ENCODE results near the gene PRSS56. TPM values are rescaled to one million over a fixed set of nuclear protein-coding genes. Genes with fewer than 3 reads are reported as not detected.
A peak's percentile ranks its signal among the peaks of the same experiment; 100 is the strongest.

PRSS56 gene
- total RNA-seq, 3 donors from 2014 or later, result not detected

GRCh38 chr2:232522623-232523401, 2.6 kb downstream of the PRSS56 start:
- intact Hi-C loops (cut with DNase I; ENCODE audit: low total_unique reads), result no loop called here
- Histone ChIP-seq H3K27ac (no peak overlapping the region), H3K9me3 (no peaks in the 10 kb centered on the region), H3K27me3 (peaks cover 11 to 67% of the 10 kb centered on the region in 2 donors), H3K36me3 (no peaks in the 10 kb centered on the region), H3K4me1 (peaks cover 0 to 3% of the 10 kb centered on the region in 2 donors), H3K4me3 (peak overlapping the region in 2 of 3 donors; percentile 33 to 53)
- no peak for TF ChIP-seq CTCF (IDR thresholded peaks at IDR 0.05)
- TF ChIP-seq POLR2AphosphoS5 (IDR thresholded peaks at IDR 0.05), result no peak
- no peak for TF ChIP-seq POLR2A (IDR thresholded peaks at IDR 0.05)
- DNase-seq (ENCODE audit: low spot score in 2 of 2), result no peak

GRCh38 chr2:232523402-232523681, 3.2 kb downstream of the PRSS56 start:
- Histone ChIP-seq H3K9me3 (no peaks in the 10 kb centered on the region), H3K36me3 (no peaks in the 10 kb centered on the region), H3K4me3 (peak overlapping the region in 2 of 3 donors; percentile 42 to 61), H3K27ac (no peak overlapping the region), H3K4me1 (peaks cover 0 to 3% of the 10 kb centered on the region in 2 donors), H3K27me3 (peaks cover 11 to 67% of the 10 kb centered on the region in 2 donors)
- no peak for DNase-seq (ENCODE audit: low spot score in 2 of 2)
- no peak for TF ChIP-seq CTCF (IDR thresholded peaks at IDR 0.05)
- no peak for TF ChIP-seq POLR2A (IDR thresholded peaks at IDR 0.05)
- TF ChIP-seq POLR2AphosphoS5 (IDR thresholded peaks at IDR 0.05), result no peak
- intact Hi-C loops (cut with DNase I; ENCODE audit: low total_unique reads), result no loop called here

GRCh38 chr2:232523682-232524597, 3.8 kb downstream of the PRSS56 start:
- peak overlapping the region; percentile 18 to 61 (median 42) for H3K4me3 ChIP-seq
- intact Hi-C loops (cut with DNase I; ENCODE audit: low total_unique reads), result no loop called here
- no peak overlapping the region for H3K27ac ChIP-seq
- H3K36me3 ChIP-seq, result no peaks in the 10 kb centered on the region
- peaks cover 0 to 3% of the 10 kb centered on the region in 2 donors for H3K4me1 ChIP-seq
- no peaks in the 10 kb centered on the region for H3K9me3 ChIP-seq
- no peak for DNase-seq (ENCODE audit: low spot score in 2 of 2)
- H3K27me3 ChIP-seq, result peaks cover 11 to 67% of the 10 kb centered on the region in 2 donors
- TF ChIP-seq POLR2A (IDR thresholded peaks at IDR 0.05), result no peak
- no peak for TF ChIP-seq CTCF (IDR thresholded peaks at IDR 0.05)
- TF ChIP-seq POLR2AphosphoS5 (IDR thresholded peaks at IDR 0.05), result no peak

- H3K9me3 ChIP-seq, result no peaks in the 10 kb centered on the region
- H3K27me3 ChIP-seq, result peaks cover 11 to 61% of the 10 kb centered on the region in 2 donors
- no peak overlapping the region for H3K4me3 ChIP-seq
- H3K36me3 ChIP-seq, result no peaks in the 10 kb centered on the region
- no peak for DNase-seq (ENCODE audit: low spot score in 2 of 2)
- TF ChIP-seq POLR2A (IDR thresholded peaks at IDR 0.05) (no peak), POLR2AphosphoS5 (IDR thresholded peaks at IDR 0.05) (no peak), CTCF (IDR thresholded peaks at IDR 0.05) (no peak)
- peaks cover 0 to 3% of the 10 kb centered on the region in 2 donors for H3K4me1 ChIP-seq
- intact Hi-C loops (cut with DNase I; ENCODE audit: low total_unique reads), result no loop called here
- H3K27ac ChIP-seq, result no peak overlapping the region
Observed at GRCh38 chr2:232524771-232525170, 4.6 kb downstream of the PRSS56 start.

DNA sequence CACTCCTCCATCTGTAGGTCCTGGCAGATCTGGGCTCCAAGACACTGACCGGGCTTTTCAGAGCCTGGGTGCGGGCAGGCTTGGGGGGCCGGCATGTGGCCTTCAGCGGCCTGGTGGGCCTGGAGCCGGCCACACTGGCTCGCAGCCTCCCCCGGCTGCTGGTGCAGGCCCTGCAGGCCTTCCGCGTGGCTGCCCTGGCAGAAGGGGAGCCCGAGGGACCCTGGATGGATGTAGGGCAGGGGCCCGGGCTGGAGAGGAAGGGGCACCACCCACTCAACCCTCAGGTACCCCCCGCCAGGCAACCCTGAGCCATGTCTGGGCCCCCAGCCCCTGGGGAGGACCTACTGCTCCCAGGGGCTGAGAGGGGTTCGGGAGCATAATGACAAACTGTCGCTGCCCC, 5.0 kb downstream of the PRSS56 start:
- DNase-seq (ENCODE audit: low spot score in 2 of 2), result no peak
- H3K27ac ChIP-seq, result no peak overlapping the region
- peaks cover 0 to 3% of the 10 kb centered on the region in 2 donors for H3K4me1 ChIP-seq
- intact Hi-C loops (cut with DNase I; ENCODE audit: low total_unique reads), result no loop called here
- peaks cover 11 to 56% of the 10 kb centered on the region in 2 donors for H3K27me3 ChIP-seq
- H3K36me3 ChIP-seq, result no peaks in the 10 kb centered on the region
- no peak overlapping the region for H3K4me3 ChIP-seq
- TF ChIP-seq POLR2AphosphoS5 (IDR thresholded peaks at IDR 0.05) (no peak), POLR2A (IDR thresholded peaks at IDR 0.05) (no peak), CTCF (IDR thresholded peaks at IDR 0.05) (no peak)
- no peaks in the 10 kb centered on the region for H3K9me3 ChIP-seq

Measured in breast epithelium (tissue), 4 donors.